ENCODE measurements around the gene DPH2. TPM values are rescaled to one million over a fixed set of nuclear protein-coding genes. Genes with fewer than 3 reads are reported as not detected.

DPH2 gene
- total RNA-seq, 1 experiment from 2014 or later, result 57.5 TPM

- ChIA-PET CTCF (interaction anchor here (0.9 to 11.9 kb wide), 45 partner anchors 11 to 442 kb away, joined by 3 to 992 read pairs (median 12); partner anchors contain the start of genes ATP6V0B, CCDC24, DPH2 and IPO13), POLR2A (interaction anchor here (1.5 to 3.9 kb wide), 3 partner anchors 171 to 286 kb away, joined by 4 to 62 read pairs (median 5); partner anchors contain the start of gene KDM4A)
- ATAC-seq (peak; percentile 9), DNase-seq (ENCODE audit: low spot score) (peak; percentile 48)
- H3K4me3 Mint-ChIP-seq, result peak overlapping the region; percentile 84
- H3K9me3 Mint-ChIP-seq, result no peaks in the 10 kb centered on the region
- TF ChIP-seq NR3C1 (CRISPR knock-in tag; conservative IDR thresholded peaks at IDR 0.05; ENCODE audit: low read depth) (0 out of 2 replicates have a peak, but pooled peaks have one; percentile 32), ZNF423 (CRISPR knock-in tag; IDR thresholded peaks at IDR 0.05) (peak; percentile 54), MAX (CRISPR knock-in tag; IDR thresholded peaks at IDR 0.05) (peak; percentile 54; the same call in 1 of the 2 replicates), TEAD1 (CRISPR knock-in tag; IDR thresholded peaks at IDR 0.05) (0 out of 2 replicates have a peak, but pooled peaks have one; percentile 36), ZNF219 (CRISPR knock-in tag; IDR thresholded peaks at IDR 0.05; ENCODE audit: borderline replicate concordance) (no peak), CREM (CRISPR knock-in tag; IDR thresholded peaks at IDR 0.05) (no peak), USF1 (CRISPR knock-in tag; IDR thresholded peaks at IDR 0.05) (0 out of 2 replicates have a peak, but pooled peaks have one; percentile 55), ZNF425 (CRISPR knock-in tag; conservative IDR thresholded peaks at IDR 0.05) (no peak), ARID4B (CRISPR knock-in tag; IDR thresholded peaks at IDR 0.05; ENCODE audit: borderline replicate concordance) (0 out of 2 replicates have a peak, but pooled peaks have one; percentile 20), USF2 (CRISPR knock-in tag; IDR thresholded peaks at IDR 0.05) (peak; percentile 23; the same call in 1 of the 2 replicates)
- peak overlapping the region; percentile 93 for H3K27ac Mint-ChIP-seq
- H3K27me3 Mint-ChIP-seq (ENCODE audit: low read depth), result peaks cover 8% of the 10 kb centered on the region
- peaks cover 58% of the 10 kb centered on the region for H3K4me1 Mint-ChIP-seq
- H3K36me3 Mint-ChIP-seq, result no peaks in the 10 kb centered on the region
Observed at GRCh38 chr1:43935711-43936427, 33.9 kb upstream of the DPH2 start.

- Mint-ChIP-seq H3K27ac (no peak overlapping the region), H3K9me3 (no peaks in the 10 kb centered on the region), H3K36me3 (no peaks in the 10 kb centered on the region), H3K4me3 (peak overlapping the region; percentile 78), H3K27me3 (ENCODE audit: low read depth) (peaks cover 8% of the 10 kb centered on the region), H3K4me1 (peaks cover 58% of the 10 kb centered on the region)
- ChIA-PET POLR2A (interaction anchor here (0.9 to 3.9 kb wide), 3 partner anchors 24 to 286 kb away, joined by 3 to 62 read pairs (median 4); partner anchors contain the start of gene KDM4A), CTCF (interaction anchor here (0.9 to 11.9 kb wide), 16 partner anchors 10 to 371 kb away, joined by 3 to 992 read pairs (median 22); partner anchors contain the start of genes ATP6V0B, DPH2, IPO13 and ST3GAL3)
- peak; percentile 8 for ATAC-seq
- DNase-seq (ENCODE audit: low spot score), result peak; percentile 66
- no peak for TF ChIP-seq USF2 (CRISPR knock-in tag; IDR thresholded peaks at IDR 0.05)
- no peak for TF ChIP-seq TP53 (CRISPR knock-in tag; IDR thresholded peaks at IDR 0.05)
- TF ChIP-seq E2F5 (CRISPR knock-in tag; IDR thresholded peaks at IDR 0.05), result no peak
- TF ChIP-seq ARID4B (CRISPR knock-in tag; IDR thresholded peaks at IDR 0.05; ENCODE audit: borderline replicate concordance), result 0 out of 2 replicates have a peak, but pooled peaks have one; percentile 62
- TF ChIP-seq ZNF416 (CRISPR knock-in tag; IDR thresholded peaks at IDR 0.05), result no peak
Observed at GRCh38 chr1:43936431-43937151, 33.2 kb upstream of the DPH2 start.

Data from WTC11 (cell line).